Activated CD8-positive, alpha-beta memory T cell treated with anti-CD3 and anti-CD28 coated beads, Interleukin-2, amount 50 U/mL, for 24 hours (primary cell): ENCODE measurements around the gene RNF146.
A peak's percentile ranks its signal among the peaks of the same experiment; 100 is the strongest.
"Not testable (repeated sequence)": the region's sequence is repeated elsewhere in the genome, so short reads cannot be mapped to it uniquely, and the experiment has no call there.

Experiments used
- DNase-seq: peaks from one replicate; pipeline ENCODE4 v3.0.0-alpha.2; 2020; ENCODE audit errors: extremely low read depth

The RNF146 gene

DNA sequence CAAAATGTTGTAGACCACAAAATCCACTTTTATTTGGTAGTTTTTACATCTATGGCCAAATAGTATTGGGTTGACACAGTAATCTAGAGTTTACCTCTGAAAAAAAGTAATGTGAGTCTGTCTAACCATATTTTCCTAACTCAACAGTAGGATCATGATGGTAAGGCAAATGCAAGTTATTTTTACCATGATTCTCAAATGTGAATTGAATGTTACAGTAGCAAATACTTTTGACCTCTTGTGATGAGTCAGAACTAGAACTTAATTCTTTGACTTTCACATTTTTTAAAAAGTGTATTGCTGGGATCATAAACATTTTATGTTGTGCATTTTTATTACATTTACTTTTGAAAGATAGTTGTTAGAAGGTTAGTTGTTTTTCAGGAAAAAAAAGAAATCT, 22.0 kb downstream of the RNF146 start:
- no peak for DNase-seq

DNA sequence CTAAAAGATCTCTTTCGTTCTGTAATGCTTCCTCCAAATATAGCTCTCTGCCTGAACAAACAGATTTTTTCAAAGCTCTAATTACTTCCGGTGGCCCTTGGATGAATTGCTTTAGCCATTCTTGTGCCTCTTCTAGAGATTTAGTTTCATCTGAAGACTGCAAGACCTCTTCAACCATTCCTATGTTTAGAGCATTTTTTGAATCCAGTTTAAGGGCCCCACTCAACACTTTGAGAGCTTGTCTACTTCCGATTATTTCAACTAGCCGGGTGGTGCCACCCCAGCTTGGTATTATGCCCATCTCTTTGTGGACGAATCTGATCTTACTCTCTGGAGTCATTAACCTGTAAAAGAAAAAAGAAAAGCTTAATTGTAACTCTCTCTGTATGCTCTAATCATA, 23.3 kb downstream of the RNF146 start:
- no peak for DNase-seq

DNA sequence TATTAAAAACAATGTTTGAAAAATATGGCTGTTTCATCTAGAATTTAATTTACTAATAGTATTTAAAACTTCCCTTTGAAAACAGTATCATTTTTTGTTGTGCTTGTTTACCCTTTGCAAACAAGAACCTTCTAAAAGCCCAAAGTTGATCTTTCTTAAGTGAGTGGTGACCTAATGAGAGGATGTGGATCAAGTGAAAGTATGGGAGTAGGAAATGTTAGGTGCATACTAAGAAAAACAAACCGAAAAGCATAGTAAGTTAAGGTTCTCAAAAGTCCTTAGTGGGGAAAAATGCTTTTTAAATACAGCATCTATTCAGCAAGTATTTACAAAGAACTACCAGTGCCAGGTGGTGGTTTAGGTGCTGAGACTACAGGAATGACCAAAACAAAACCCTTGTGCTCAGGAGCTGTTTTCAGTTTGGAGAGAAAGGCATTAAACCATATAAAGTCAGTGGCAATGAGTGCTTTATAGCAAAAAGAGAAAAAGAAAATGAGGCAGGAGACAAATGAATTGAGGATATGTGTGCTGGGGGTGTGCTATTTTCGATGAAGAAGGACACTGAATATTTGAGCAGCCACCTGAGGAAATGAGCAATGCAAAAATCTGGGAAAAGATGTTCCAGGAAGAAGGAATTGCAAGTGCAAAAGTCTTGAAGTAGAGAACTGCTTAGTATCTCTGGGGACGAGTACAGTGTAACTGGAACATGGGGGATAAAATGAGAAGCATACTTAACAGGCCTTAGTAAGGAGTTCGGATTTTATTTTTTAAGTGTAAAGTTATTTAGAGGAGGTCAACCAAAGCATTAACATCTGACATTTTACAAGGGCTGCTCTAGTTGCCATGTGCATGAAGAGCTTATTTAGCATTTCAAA, 24.0 kb downstream of the RNF146 start:
- no peak for DNase-seq

DNA sequence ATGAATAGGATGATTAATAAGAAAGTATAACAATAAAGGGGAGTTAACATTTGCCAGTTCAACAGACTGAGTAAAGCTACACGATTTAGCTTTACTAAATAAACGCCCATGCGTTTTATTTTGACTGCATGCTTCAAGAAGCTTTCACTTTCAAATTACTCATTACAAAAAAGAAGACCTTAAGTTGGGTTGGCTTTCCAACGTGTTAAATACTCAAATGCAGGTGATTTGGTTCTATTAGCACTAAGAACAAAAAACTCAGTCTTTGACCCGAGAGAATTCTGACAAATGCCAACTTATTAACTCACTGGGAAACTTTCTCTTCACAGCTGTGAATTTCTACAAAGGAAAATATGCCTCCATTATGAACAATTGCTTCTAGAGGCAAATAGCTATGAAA, 24.8 kb downstream of the RNF146 start:
- DNase-seq = no peak

DNA sequence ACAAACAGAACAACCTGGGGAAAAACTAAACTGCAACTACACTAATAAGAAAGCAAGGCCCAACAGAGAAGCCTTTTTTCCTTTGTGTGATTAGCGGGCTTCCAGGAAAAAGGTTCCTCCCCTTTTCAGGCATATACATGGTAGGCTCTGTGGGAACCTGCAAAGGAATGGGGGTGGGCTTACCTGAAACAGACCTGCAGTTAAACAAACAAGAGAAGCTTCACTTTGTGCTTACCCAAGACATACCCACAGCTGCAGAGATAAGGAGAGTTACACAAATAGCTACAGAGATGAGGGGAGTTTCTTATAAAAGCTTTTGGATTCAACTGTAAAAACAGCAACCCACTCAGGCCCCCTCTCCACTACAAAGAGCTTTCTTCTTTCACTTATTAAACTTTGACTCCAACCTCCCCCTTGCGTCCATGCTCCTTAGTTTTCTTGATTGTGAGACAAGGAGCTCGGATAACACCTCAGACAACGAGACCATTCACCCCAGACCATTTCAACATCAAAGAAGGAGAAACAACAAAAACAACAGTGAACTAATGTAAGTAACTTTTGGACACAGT, 30.9 kb downstream of the RNF146 start:
- DNase-seq = no peak

DNA sequence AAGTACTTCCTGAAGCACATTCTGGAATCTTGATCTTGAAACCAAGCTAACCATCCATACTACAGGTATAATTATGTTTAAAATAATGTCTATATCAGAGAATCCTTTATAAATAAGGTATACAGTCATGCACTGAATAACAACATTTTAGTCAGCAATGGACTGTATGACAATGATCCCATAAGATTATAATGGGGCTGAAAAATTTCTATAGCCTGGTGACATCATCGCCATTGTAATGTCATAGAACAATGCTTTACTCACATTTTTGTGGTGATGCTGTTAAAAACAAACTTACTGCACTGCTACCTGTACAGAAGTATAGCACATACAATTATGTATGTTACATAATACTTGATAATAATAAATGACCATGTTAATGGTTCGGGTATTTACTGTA, 31.8 kb downstream of the RNF146 start:
- DNase-seq = no peak

DNA sequence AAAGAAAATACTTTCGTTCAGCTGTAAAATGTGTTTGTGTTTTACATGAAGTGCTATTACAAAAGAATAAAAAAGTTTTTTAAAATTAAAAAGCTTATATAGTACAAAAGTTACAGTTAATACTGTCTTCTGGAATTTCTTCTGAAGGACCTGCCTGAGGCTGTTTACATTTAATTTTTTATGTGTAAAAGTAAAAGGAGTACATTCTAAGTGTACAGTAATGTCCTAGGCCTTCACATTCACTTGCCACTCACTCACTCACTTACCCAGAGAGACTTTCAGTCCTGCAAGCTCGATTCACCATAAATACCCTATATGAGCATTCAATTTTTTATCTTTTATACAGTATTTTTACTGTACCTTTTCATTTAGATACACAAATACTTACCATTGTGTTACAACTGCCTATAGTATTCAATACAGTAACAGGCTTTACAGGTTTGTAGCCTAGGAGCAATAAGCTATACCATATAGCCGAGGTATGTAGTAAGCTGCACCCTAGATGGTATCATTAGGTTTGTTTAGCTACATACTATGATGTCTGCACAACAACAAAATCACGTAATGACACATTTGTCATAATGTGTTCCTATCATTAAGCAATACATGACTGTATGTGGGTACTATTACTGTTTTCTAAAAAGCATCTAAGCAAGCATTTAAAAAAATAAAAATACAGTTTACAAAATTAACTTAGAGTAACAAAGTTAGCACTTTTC, 33.0 kb downstream of the RNF146 start:
- no peak for DNase-seq

DNA sequence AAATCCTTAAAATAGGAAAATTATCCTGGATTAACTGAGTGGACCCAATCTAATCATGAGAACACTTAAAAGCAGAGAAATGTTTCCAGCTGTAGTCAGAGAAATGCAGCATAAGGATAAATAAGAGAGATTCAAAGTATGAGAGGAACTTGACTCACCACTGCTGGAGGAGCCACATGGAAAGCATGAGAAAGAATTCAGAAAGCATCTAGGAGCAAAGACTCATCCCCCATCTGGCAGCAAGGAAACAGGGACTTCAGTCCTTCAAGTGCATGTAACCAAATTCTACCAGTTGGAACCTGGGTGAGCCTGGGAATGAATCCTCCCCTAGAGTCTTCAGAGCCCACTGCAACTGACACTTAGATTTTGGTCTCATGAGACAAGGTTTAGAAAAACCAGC, 33.7 kb downstream of the RNF146 start:
- no peak for DNase-seq

DNA sequence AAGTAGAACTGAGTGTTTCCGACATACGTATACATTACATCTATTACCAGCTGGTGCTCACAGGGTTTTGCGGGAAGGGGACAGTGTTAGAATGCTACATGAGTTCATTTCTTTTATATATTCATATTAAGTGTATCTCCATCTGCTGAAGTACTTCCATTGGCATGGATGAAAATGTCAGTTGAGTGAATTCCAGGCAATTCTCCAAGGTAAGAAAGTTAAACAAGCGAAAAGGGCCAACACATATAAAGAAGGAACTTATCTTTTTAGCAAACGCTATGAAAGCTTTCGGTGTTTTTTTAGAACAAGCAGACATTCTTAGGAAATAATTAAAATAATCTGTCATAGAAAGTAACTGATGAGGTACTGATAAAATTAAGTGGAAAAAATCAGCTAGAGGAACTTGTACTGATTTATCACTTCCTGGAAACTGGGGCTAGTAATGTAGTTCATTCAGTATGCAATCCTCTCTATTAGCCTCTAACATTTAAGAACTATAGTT, 34.6 kb downstream of the RNF146 start:
- DNase-seq = no peak

DNA sequence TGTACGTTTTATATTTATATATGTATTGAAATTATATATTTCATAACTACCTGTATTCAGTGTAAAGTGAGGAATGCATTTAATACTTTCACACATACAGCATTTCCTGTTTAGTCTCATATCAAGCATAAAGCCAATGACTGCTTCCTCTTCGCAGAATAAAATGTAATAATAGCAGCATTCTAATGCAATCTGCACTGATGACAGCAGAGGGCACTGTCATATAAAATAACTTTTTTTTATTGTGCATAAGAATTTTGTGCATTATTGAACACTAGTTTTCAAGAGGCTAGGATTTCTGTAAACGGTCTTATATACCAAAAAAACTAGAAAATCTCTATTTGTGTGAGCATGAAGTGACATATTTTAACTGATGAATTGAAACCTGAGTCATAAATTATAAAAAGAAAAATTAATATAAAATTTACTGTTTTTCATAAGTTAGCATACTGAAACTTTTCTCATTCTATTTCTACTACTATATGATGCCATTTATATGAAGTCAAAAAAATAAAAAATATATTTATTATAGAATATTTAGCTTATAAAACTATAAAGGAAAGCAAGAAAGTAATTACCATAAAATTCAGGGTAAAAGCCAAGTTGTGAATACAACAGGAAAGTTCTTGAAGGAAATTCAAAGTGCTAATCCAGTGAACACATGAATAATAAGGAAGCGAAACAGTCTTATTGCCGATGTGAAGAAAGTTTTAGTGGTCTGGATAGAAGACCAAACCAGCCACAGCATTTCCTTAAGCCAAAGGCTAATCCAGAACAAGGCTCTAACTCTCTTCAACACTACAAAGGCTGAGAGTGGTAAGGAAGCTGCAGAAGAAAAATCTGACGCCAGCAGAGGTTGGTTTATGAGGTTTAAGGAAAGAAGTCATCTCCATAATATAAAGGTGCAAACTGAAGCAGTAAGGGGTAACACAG, 36.3 kb downstream of the RNF146 start:
- DNase-seq = peak; percentile 13

DNA sequence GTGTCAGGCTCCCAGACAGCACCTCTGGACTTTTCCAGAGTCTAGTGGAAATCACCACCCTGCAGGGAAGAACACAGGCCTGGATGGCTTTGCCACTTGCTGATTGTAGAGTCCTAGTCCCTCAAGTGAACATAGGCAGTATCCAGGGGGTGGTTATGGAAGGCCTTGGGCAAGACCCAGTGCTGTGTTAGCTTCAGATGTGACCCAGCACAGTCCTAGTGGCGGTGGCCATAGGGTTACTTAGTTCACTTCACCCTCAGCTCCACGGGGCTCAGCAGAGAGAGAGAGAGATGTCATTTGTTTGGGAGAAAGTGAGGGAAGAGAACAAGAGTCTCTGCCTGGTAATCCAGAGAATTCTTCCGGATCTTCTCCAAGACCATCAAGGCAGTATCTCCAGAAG, 37.3 kb downstream of the RNF146 start:
- DNase-seq = no peak

DNA sequence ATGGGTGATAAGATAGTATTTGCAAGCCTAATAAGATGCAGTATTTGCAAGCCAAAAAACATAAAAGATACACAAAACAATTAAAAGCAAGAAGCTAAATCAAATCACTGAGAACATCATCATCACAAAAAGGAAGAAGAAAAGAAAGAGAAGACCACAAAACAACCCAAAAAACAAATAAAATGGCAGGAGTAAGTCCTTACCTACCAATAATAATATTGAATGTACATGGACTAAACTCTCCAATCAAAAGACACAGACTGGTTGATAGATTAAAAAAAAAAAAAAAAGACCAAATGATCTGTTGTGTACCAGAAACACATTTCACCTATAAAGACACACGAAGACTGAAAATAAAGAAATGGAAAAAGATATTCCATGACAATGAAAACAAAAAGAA, 39.1 kb downstream of the RNF146 start:
- no peak for DNase-seq

DNA sequence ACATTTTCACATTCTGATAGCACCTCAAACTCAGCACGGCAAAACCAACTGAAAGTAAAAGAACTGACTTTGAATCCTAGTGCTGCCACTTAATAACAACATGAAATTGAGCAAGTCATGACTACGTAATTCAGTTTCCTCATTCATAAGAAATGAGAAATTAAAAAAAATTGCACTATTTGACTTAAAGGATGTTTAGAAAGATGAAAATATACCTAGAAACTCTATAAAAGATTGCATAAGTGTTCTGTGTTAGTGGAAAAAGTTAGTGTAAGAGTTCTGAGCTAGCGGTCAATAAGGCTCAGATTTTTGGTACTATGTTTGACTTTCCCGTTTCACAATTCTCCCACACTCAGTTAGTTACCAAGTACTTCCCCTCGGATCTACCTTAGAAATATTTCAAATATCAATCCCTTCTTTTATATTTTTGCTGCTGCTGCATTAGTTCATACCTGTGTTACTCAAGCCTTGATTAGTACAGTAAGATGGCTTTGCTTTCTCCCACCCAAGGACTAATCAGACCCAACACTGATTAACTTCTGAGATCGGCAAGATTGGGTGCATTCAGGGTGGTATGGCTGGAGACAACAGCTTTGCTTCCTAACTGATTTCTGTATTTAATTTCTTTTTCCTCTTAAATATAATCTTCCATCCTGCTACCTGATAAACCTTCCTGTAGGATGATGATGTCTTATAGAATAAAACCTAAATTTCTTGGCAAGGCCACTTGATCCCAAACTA, 50.9 kb downstream of the RNF146 start:
- DNase-seq = no peak

DNA sequence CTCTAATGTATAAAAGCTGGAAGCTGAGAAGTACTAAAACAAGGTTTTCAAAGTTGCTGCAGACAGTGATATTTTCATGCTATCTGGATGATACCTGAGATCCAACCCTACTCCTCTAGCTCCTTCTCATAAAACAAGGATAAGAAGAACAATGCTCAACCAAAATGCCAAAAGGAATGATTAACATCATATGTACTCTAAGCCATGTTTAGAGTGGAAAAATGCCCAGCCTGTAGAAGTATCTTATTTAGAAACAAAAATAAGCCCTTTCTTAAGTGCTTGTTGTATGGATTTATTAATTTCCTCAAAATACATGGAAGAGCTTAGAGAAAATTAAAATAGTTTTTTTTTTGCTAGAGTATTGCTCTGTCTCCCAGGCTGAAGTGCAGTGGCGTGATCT, 53.0 kb downstream of the RNF146 start:
- DNase-seq = no peak

DNA sequence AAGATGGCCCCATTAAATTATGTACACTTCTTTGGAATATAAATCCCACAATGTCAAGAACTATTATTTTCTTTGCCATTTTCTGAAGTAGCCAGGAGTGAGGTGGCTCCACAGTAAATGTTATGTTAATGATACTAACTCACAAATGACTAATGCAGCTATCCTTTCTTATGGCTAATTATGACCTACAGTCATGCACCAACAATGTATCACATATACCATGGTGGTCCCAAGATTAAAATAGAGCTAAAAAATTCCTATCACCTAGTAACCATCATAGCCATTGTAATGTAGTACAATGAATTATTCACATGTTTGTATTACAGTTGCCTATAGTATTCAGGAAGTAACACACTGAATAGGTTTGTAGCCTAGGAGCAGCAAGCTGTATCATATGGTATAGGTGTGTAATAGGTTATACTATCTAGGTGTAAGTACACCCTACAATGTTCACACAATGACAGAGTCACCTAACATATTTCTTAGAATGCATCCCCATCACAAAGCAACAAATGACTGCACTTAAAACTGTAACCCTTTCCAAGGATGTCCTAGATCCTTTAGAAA, 61.5 kb downstream of the RNF146 start:
- DNase-seq = no peak

DNA sequence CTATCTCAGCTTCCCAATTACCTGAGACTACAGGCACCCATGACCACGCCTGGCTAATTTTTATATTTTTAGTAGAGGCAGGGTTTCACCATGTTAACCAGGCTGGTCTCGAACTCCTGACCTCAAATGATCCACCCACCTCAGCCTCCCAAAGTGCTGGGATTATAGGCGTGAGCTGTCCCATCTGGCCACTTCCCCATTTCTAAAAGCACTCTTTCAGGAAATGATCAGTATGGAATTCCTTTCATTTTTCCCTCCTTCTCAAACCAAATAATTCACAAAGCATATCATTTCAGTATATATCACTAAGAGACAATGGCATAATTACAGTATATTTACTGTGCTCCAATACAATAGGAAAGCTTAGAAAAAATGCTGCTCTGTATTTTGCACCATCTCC, 64.6 kb downstream of the RNF146 start:
- not testable (repeated sequence) for DNase-seq

DNA sequence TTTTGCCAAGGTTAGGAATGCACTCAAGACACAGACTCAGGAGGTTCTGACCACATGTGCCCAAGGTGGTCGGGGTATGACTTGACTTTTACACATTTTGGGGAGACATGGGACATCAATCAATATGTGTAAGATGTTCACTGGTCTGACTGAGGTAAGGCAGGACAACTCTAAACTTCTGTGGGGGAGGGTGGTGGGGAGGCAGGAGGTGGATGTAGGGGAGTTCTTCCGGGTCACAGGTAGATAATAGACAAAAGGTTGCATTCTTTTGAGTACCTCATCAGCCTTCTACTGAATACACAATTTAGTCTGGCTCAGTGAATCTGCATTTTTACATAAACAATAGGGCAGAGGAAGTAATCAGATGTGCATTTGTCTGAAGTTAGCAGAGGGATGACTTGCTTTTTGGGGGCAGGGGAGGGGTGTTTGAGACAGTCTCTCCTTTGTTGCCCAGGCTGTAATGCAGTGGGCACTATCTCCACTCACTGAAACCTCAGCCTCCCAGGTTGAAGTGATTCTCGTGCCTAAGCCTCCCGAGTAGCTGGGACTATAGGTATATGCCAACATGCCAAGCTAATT, 65.8 kb downstream of the RNF146 start:
- DNase-seq = no peak
